B cell (primary cell): ENCODE data around the gene PERCC1.

Experiments used
- EZH2 ChIP-seq: IDR thresholded peaks from 2 replicates; pipeline ENCODE4 v1.6.1; 2012; ENCODE audit warnings: borderline replicate concordance, low read depth, mild to moderate bottlenecking, moderate library complexity, low read length; ENCODE audit not compliant: insufficient read depth, poor library complexity, severe bottlenecking
- TF ChIP-seq, protein P1 (sequence below): fragments of 200-600 bp; IDR thresholded peaks from one replicate; pipeline ENCODE4 v1.8.0; 2022; ENCODE audit warnings: antibody characterized with exemption, mild to moderate bottlenecking

DNA sequence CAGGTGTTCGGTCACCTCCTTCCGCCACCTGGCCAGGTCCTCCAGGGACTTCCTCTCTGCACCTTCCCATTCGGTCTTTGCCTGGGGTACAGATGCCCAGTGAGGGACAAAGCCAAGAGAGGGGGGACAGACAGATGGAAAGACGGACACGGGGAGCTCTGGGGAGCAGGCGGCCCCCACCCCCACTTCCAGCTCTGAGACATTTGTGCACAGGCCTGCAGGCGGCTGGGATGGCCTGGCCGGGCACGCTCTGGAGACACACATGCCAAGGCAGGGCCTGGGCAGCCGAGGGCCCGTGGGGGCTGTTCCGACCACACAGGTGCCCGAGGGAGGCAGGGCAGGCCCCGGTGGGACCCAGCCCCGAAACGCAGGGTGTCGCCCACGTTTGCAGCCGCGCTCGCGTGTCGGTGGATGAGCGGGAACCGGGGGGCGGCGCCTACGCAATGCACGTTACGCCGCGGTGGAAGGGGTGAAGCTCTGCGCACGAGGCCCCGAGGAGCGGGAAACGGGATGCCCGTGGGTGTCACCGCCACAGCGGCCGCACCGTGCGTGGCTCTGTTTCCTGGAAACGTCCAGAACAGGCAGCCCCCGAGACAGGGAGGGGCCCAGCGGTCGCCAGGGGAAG lies 6.0 kb downstream of the PERCC1 start:
- TF ChIP-seq, protein P1, sequence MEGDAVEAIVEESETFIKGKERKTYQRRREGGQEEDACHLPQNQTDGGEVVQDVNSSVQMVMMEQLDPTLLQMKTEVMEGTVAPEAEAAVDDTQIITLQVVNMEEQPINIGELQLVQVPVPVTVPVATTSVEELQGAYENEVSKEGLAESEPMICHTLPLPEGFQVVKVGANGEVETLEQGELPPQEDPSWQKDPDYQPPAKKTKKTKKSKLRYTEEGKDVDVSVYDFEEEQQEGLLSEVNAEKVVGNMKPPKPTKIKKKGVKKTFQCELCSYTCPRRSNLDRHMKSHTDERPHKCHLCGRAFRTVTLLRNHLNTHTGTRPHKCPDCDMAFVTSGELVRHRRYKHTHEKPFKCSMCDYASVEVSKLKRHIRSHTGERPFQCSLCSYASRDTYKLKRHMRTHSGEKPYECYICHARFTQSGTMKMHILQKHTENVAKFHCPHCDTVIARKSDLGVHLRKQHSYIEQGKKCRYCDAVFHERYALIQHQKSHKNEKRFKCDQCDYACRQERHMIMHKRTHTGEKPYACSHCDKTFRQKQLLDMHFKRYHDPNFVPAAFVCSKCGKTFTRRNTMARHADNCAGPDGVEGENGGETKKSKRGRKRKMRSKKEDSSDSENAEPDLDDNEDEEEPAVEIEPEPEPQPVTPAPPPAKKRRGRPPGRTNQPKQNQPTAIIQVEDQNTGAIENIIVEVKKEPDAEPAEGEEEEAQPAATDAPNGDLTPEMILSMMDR, result no peak
- TF ChIP-seq EZH2, result no peak
